ENCODE data around the gene CFAP221. TPM values are rescaled to one million over a fixed set of nuclear protein-coding genes. Genes with fewer than 3 reads are reported as not detected.

CFAP221 gene
- total RNA-seq, 3 donors from 2014 or later, result not detected

GRCh38 chr2:119650846-119651370 is 106.7 kb downstream of the CFAP221 start:
- ATAC-seq (no peak), DNase-seq (no peak)
- Mint-ChIP-seq H3K36me3 (ENCODE audit: insufficient read depth) (no peaks in the 10 kb centered on the region), H3K4me1 (ENCODE audit: low read depth) (no peaks in the 10 kb centered on the region), H3K27me3 (ENCODE audit: low read depth) (peaks cover 9% of the 10 kb centered on the region), H3K4me3 (no peak overlapping the region), H3K9me3 (peaks cover 4% of the 10 kb centered on the region)

GRCh38 chr2:119657466-119658145 is 113.4 kb downstream of the CFAP221 start:
- H3K9me3 Mint-ChIP-seq, result no peaks in the 10 kb centered on the region
- no peak for ATAC-seq

GRCh38 chr2:119659601-119660342 is 115.5 kb downstream of the CFAP221 start:
- ATAC-seq (peak in 1 of 2 donors; percentile 54), DNase-seq (peak; percentile 24)
- no peaks in the 10 kb centered on the region for H3K9me3 Mint-ChIP-seq
- H3K27me3 Mint-ChIP-seq (ENCODE audit: low read depth), result peaks cover 8% of the 10 kb centered on the region
- no peak overlapping the region for H3K4me3 Mint-ChIP-seq
- peaks cover 2% of the 10 kb centered on the region for H3K4me1 Mint-ChIP-seq (ENCODE audit: low read depth)
- no peaks in the 10 kb centered on the region for H3K36me3 Mint-ChIP-seq (ENCODE audit: insufficient read depth)

More at GRCh38 chr2:119657466-119658145, 113.4 kb downstream of the CFAP221 start:
- DNase-seq, result no peak
- H3K4me3 Mint-ChIP-seq, result no peak overlapping the region
- H3K36me3 Mint-ChIP-seq (ENCODE audit: insufficient read depth), result no peaks in the 10 kb centered on the region
- no peaks in the 10 kb centered on the region for H3K4me1 Mint-ChIP-seq (ENCODE audit: low read depth)
- peaks cover 6% of the 10 kb centered on the region for H3K27me3 Mint-ChIP-seq (ENCODE audit: low read depth)

GRCh38 chr2:119660343-119660658 is 116.1 kb downstream of the CFAP221 start:
- no peaks in the 10 kb centered on the region for H3K36me3 Mint-ChIP-seq (ENCODE audit: insufficient read depth)
- DNase-seq (no peak), ATAC-seq (no peak)
- no peak overlapping the region for H3K4me3 Mint-ChIP-seq
- H3K4me1 Mint-ChIP-seq (ENCODE audit: low read depth), result peaks cover 2% of the 10 kb centered on the region
- H3K27me3 Mint-ChIP-seq (ENCODE audit: low read depth), result peaks cover 5% of the 10 kb centered on the region
- no peaks in the 10 kb centered on the region for H3K9me3 Mint-ChIP-seq

GRCh38 chr2:119662297-119662696 is 118.0 kb downstream of the CFAP221 start:
- no peaks in the 10 kb centered on the region for H3K36me3 Mint-ChIP-seq (ENCODE audit: insufficient read depth)
- peaks cover 5% of the 10 kb centered on the region for H3K27me3 Mint-ChIP-seq (ENCODE audit: low read depth)
- DNase-seq (no peak), ATAC-seq (no peak)
- no peak overlapping the region for H3K4me3 Mint-ChIP-seq
- H3K4me1 Mint-ChIP-seq (ENCODE audit: low read depth), result peaks cover 2% of the 10 kb centered on the region
- H3K9me3 Mint-ChIP-seq, result no peaks in the 10 kb centered on the region

- DNase-seq (no peak), ATAC-seq (no peak)
- Mint-ChIP-seq H3K27me3 (ENCODE audit: low read depth) (peaks cover 2% of the 10 kb centered on the region), H3K4me3 (no peak overlapping the region), H3K9me3 (no peaks in the 10 kb centered on the region), H3K36me3 (ENCODE audit: insufficient read depth) (no peaks in the 10 kb centered on the region), H3K4me1 (ENCODE audit: low read depth) (no peaks in the 10 kb centered on the region)
Observed at GRCh38 chr2:119668546-119668945, 124.3 kb downstream of the CFAP221 start.

GRCh38 chr2:119671016-119671415 is 126.8 kb downstream of the CFAP221 start:
- Mint-ChIP-seq H3K36me3 (ENCODE audit: insufficient read depth) (no peaks in the 10 kb centered on the region), H3K9me3 (no peaks in the 10 kb centered on the region), H3K4me1 (ENCODE audit: low read depth) (no peaks in the 10 kb centered on the region), H3K4me3 (no peak overlapping the region), H3K27me3 (ENCODE audit: low read depth) (no peaks in the 10 kb centered on the region)
- ATAC-seq (no peak), DNase-seq (no peak)

GRCh38 chr2:119671752-119672151 is 127.5 kb downstream of the CFAP221 start:
- no peaks in the 10 kb centered on the region for H3K9me3 Mint-ChIP-seq
- ATAC-seq, result no peak

GRCh38 chr2:119672161-119672862 is 128.1 kb downstream of the CFAP221 start:
- DNase-seq, result no peak
- Mint-ChIP-seq H3K36me3 (ENCODE audit: insufficient read depth) (no peaks in the 10 kb centered on the region), H3K27me3 (ENCODE audit: low read depth) (no peaks in the 10 kb centered on the region), H3K9me3 (no peaks in the 10 kb centered on the region), H3K4me1 (ENCODE audit: low read depth) (no peaks in the 10 kb centered on the region), H3K4me3 (no peak overlapping the region)
- ATAC-seq, result no peak

More at GRCh38 chr2:119671752-119672151, 127.5 kb downstream of the CFAP221 start:
- no peaks in the 10 kb centered on the region for H3K4me1 Mint-ChIP-seq (ENCODE audit: low read depth)
- DNase-seq, result no peak
- H3K27me3 Mint-ChIP-seq (ENCODE audit: low read depth), result no peaks in the 10 kb centered on the region
- H3K36me3 Mint-ChIP-seq (ENCODE audit: insufficient read depth), result no peaks in the 10 kb centered on the region
- no peak overlapping the region for H3K4me3 Mint-ChIP-seq

- no peak for DNase-seq
- H3K9me3 Mint-ChIP-seq, result no peaks in the 10 kb centered on the region
- H3K36me3 Mint-ChIP-seq (ENCODE audit: insufficient read depth), result no peaks in the 10 kb centered on the region
- ATAC-seq, result no peak
- no peaks in the 10 kb centered on the region for H3K27me3 Mint-ChIP-seq (ENCODE audit: low read depth)
- no peak overlapping the region for H3K4me3 Mint-ChIP-seq
- H3K4me1 Mint-ChIP-seq (ENCODE audit: low read depth), result peaks cover 4% of the 10 kb centered on the region
Observed at GRCh38 chr2:119673796-119674195, 129.5 kb downstream of the CFAP221 start.

- Mint-ChIP-seq H3K36me3 (ENCODE audit: insufficient read depth) (no peaks in the 10 kb centered on the region), H3K4me1 (ENCODE audit: low read depth) (peaks cover 11% of the 10 kb centered on the region), H3K9me3 (no peaks in the 10 kb centered on the region), H3K27me3 (ENCODE audit: low read depth) (no peaks in the 10 kb centered on the region), H3K4me3 (no peak overlapping the region)
- ATAC-seq, result no peak
- no peak for DNase-seq
Observed at GRCh38 chr2:119674711-119675500, 130.7 kb downstream of the CFAP221 start.

- peak overlapping the region; percentile 92 for H3K4me3 Mint-ChIP-seq
- H3K27me3 Mint-ChIP-seq (ENCODE audit: low read depth), result no peaks in the 10 kb centered on the region
- peaks cover 8% of the 10 kb centered on the region for H3K36me3 Mint-ChIP-seq (ENCODE audit: insufficient read depth)
- ATAC-seq (peak in 1 of 2 donors; percentile 4), DNase-seq (peak; percentile 18)
- peaks cover 23% of the 10 kb centered on the region for H3K4me1 Mint-ChIP-seq (ENCODE audit: low read depth)
- no peaks in the 10 kb centered on the region for H3K9me3 Mint-ChIP-seq
Observed at GRCh38 chr2:119678021-119678656, 133.9 kb downstream of the CFAP221 start.

- Mint-ChIP-seq H3K9me3 (no peaks in the 10 kb centered on the region), H3K4me3 (peak overlapping the region; percentile 92), H3K27me3 (ENCODE audit: low read depth) (no peaks in the 10 kb centered on the region), H3K36me3 (ENCODE audit: insufficient read depth) (peaks cover 8% of the 10 kb centered on the region), H3K4me1 (ENCODE audit: low read depth) (peaks cover 26% of the 10 kb centered on the region)
- ATAC-seq (no peak), DNase-seq (no peak)
Observed at GRCh38 chr2:119679526-119679837, 135.2 kb downstream of the CFAP221 start.

GRCh38 chr2:119679846-119680245 is 135.6 kb downstream of the CFAP221 start:
- no peaks in the 10 kb centered on the region for H3K27me3 Mint-ChIP-seq (ENCODE audit: low read depth)
- peaks cover 8% of the 10 kb centered on the region for H3K36me3 Mint-ChIP-seq (ENCODE audit: insufficient read depth)
- no peak for DNase-seq
- H3K4me3 Mint-ChIP-seq, result peak overlapping the region; percentile 92
- no peaks in the 10 kb centered on the region for H3K9me3 Mint-ChIP-seq
- peaks cover 26% of the 10 kb centered on the region for H3K4me1 Mint-ChIP-seq (ENCODE audit: low read depth)
- ATAC-seq, result no peak
